ENCODE measurements around the gene TLE1.
A peak's percentile ranks its signal among the peaks of the same experiment; 100 is the strongest.

TLE1 gene

GRCh38 chr9:81621785-81622259 lies 67.5 kb downstream of the TLE1 start:
- TF ChIP-seq CTCF (IDR thresholded peaks at IDR 0.05), result no peak
- H3K27ac ChIP-seq, result no peak overlapping the region
- no peak overlapping the region for H3K4me3 ChIP-seq
- DNase-seq (ENCODE audit: low spot score), result no peak

GRCh38 chr9:81621118-81621517 lies 68.2 kb downstream of the TLE1 start:
- no peak overlapping the region for H3K27ac ChIP-seq
- no peak for TF ChIP-seq CTCF (IDR thresholded peaks at IDR 0.05)
- no peak for DNase-seq (ENCODE audit: low spot score)

GRCh38 chr9:81620002-81620390 lies 69.4 kb downstream of the TLE1 start:
- Histone ChIP-seq H3K4me3 (no peak overlapping the region), H3K27ac (no peak overlapping the region)
- DNase-seq (ENCODE audit: low spot score), result no peak
- no peak for TF ChIP-seq CTCF (IDR thresholded peaks at IDR 0.05)

More at GRCh38 chr9:81621118-81621517, 68.2 kb downstream of the TLE1 start:
- no peak overlapping the region for H3K4me3 ChIP-seq

- no peak overlapping the region for H3K4me3 ChIP-seq
- TF ChIP-seq CTCF (IDR thresholded peaks at IDR 0.05), result no peak
- H3K27ac ChIP-seq, result no peak overlapping the region
- DNase-seq (ENCODE audit: low spot score), result no peak
Measured at GRCh38 chr9:81619353-81620001, 69.9 kb downstream of the TLE1 start.

GRCh38 chr9:81618923-81619322 lies 70.4 kb downstream of the TLE1 start:
- no peak overlapping the region for H3K4me3 ChIP-seq
- no peak for DNase-seq (ENCODE audit: low spot score)
- no peak overlapping the region for H3K27ac ChIP-seq
- TF ChIP-seq CTCF (IDR thresholded peaks at IDR 0.05), result no peak

GRCh38 chr9:81616141-81616540 lies 73.2 kb downstream of the TLE1 start:
- no peak for TF ChIP-seq CTCF (IDR thresholded peaks at IDR 0.05)
- no peak for DNase-seq (ENCODE audit: low spot score)
- H3K4me3 ChIP-seq, result no peak overlapping the region
- no peak overlapping the region for H3K27ac ChIP-seq

GRCh38 chr9:81614335-81614734 lies 75.0 kb downstream of the TLE1 start:
- Histone ChIP-seq H3K27ac (peak overlapping the region; percentile 80 to 91), H3K4me3 (no peak overlapping the region)
- DNase-seq (ENCODE audit: low spot score), result no peak
- TF ChIP-seq CTCF (IDR thresholded peaks at IDR 0.05), result no peak

Data from coronary artery (tissue), 2 donors.